Measurements from ENCODE around the gene VPS4B.

Gene VPS4B

GRCh38 chr18:63427558-63427957 lies 5.3 kb upstream of the VPS4B start:
- no peak for DNase-seq

DNA sequence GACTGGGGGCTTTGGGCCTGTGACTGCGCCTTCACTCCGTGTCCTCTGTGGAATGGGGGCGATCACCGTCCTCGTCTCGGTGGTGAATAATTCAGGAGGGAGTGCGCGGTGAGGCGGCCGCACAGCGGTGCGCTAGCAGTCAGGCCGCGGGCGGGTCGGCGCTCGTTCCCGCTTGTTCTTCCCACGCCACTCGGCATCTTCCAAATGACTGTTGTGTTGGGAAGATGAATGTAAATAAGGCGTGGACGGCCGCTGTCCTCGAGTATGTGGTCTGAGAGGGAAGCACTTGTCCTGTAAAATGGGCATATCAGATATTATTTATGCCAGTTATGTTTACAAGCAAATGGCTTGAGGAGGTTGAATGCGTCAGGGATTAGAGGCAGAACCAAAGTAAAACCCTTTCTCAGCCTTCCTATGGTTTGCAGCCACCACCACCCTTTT lies 608 bp upstream of the VPS4B start:
- DNase-seq: no peak

GRCh38 chr18:63421514-63421913 lies 762 bp downstream of the VPS4B start:
- DNase-seq: no peak

- no peak for DNase-seq
These were observed 9.3 kb downstream of the VPS4B start for GRCh38 chr18:63412953-63413352.

DNA sequence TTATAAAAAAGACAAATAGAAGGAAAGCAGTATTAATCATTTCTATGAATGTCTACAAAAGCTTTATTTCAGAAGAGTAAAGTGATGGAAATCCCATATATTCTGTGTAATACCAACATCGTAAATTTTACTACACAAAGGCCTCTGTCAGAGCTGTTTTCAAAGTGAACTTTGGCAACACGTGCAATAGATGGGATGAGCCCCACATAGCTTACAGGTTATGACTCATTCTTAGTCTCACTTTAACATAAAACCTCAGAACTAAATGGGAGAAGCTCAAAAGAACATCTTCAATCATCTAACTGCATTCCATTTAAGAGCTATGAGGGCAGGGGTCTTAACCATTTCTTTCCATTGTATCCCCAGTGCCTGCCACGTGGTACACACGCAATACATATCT lies 11.5 kb downstream of the VPS4B start:
- DNase-seq: no peak

DNA sequence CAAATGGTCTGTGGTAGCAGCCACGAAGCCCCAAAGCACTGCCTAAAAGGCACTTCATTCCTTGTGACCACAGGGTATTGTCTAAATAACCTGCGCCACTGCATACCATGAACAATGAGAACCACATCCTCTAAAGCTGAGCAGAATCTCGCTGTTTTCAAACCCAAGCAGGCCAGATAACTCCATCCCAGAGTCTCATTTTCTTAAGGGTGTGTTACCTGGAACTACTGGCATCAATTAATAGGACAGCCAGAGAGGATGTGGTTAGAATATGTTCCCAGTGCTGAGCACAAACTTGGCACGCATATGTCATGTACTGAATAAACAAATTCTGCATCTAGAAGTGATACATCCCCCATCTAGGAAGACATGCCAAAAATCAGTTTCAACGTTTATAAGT lies 13.0 kb downstream of the VPS4B start:
- DNase-seq: no peak

GRCh38 chr18:63407734-63408133 lies 14.5 kb downstream of the VPS4B start:
- no peak for DNase-seq

DNA sequence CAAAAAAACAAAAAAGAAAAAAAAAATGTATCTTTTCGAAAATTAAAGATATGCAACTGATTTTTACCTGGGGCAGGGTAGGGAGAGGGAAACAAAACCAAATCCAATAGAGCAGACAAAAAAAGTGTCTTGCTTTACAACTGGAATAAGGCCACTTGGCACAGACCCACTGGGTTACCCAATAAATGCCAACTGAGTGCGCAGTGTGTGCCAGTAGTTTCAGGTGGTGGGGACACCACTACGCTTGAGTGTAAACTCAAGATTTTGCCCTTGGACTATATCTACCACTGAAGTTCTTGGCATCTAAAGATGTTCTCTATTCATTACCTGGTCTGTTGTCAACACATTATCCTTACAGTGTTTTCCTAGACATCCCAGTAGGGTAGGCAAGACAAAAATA lies 16.3 kb downstream of the VPS4B start:
- DNase-seq: no peak

DNA sequence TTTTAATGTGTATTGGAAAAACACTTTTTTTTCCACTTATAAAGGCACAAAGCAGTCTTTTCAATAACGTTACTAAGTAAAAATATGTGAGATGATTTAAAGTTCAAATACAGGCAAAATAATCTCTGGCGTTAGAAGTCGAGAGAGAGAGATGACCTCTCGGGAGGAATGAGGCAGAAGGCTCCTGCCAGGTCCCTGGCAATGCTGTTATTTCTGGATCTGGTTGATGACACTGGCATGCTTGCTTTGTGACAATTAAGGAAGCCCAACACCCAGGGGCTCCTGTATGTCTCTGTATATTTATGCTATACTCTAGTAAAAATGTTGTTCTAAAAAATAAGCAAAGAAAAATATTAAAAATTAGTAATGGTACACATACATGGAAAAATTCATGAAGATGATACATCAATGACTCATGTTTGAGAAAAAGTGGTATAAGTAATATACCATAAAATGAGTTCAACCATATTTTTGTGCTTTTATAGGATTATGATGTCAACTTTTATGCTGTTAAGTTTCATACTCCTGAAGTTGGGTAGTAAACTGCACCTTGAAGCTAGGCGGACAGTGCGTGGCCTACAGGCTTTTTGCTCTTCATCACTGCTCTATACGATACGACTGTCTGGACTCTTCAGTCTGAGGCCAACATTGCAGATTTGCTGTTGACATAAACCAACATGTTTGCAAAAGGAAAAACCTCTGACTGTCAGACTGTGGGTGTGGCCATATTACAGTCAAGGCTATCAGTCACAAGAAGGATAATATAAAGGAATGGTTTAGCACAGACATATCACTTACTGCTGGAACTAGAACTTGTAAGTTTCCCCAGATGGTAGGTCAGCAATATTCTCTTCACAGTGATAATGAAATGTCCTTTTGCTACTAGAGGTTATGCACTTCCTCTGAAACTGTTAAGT lies 19.8 kb downstream of the VPS4B start:
- no peak for DNase-seq

DNA sequence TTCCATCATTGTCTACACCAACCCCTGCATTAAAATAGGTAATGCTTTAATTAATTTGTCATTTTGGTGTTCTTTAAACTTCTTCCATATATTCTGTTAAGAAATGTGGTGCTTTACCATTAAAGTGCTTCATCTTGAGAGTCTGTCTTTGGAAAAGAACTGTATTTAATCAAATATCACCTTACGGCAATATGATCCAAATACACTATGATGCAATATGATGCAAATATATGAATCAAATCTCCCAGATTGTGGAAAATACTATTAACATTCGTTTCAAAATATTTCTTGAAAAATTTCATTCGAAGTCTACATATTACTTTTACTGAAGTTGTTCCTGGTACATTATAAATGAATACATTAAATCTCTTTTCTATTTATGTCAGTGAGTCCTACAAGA lies 23.0 kb downstream of the VPS4B start:
- DNase-seq: no peak

DNA sequence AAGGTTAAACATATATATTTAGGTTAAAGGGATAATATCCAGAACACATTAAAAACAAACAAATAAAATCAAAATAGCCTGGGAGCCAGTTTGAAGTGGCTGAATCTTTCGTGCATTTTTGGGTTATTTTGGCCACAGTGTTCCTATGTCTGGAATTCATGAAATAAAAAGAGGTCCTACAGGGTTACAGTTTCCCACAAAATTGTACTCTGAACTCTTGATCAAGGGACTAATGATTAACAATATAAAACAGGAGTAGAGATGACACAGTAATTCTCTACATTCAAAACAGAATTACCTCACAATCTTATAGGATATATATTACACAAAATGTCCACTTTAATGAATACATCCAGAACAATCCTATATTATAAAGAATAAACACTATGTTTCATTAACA lies 24.9 kb downstream of the VPS4B start:
- no peak for DNase-seq

- DNase-seq: no peak
These were observed 26.8 kb downstream of the VPS4B start for GRCh38 chr18:63395503-63395902.

- DNase-seq: no peak
These were observed 27.3 kb downstream of the VPS4B start for GRCh38 chr18:63394954-63395353.

DNA sequence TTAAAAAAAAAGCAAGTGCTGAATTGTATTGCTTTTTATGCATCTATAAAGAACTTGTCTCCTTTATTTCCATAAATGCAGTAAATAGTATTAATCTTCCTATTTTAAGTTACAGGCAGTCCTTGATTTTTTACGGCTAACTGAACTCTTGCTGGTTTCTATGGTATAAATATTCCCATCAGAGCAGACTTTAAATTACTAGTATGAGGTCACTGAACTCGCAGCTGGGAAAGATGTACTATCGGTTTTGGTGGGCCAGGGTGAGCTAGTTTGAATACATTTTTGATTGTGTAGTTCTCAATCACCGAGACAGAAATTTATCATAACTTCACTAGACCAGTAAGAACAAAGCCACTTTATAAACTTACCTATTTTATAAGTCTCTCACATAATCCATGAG lies 34.4 kb downstream of the VPS4B start:
- no peak for DNase-seq

DNA sequence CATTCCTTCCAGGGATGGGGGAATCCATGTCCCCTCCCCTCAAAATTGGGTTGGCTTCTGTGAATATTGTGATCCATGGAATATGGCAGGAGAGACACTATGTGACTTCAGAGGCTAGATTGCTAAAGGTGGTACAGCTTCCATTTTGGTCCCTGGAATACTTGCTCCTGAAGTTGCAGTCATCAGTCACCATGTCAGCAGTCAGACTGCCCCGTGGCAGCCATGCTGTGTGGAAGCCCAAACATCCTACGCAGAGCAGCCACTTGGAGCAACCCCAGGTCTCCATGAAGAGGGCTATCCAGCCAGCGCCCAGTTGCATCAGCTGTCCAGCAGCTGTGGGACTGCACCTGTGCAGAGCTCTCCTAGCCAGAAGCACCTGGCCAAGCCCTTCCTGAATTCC lies 39.4 kb downstream of the VPS4B start:
- DNase-seq: no peak

- no peak for DNase-seq
These were observed 42.7 kb downstream of the VPS4B start for GRCh38 chr18:63379639-63379962.

- no peak for DNase-seq
These were observed 43.2 kb downstream of the VPS4B start for GRCh38 chr18:63378919-63379638.

DNA sequence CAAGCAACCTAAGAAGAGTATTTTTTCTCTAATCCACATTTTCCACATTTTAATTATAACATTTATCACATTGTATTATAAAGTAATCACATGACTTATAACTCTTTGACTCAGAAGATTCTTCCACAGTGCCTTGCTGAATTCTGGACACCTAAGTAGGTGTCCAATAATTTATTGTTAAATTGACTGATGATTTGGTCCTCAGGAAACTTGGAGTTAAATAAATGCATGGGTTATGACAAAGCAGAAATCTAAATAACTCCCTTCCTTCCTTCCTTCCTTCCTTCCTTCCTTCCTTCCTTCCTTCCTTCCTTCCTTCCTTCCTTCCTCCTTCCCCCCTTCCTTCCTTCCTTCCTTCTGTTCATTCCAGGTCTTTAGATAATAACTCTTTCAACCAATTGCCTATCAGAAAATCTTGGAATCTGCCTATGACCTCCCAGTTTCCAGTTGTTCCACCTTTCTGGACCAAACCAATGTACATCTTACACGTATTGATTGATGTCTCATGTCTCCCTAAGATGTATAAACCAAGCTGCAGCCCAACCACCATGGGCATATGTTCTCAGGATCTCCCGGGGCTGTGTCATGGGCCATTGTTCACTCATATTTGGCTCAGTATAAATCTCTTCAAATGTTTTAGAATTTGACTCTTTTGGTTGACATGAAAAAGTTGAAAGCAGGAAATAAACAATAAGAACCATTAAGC lies 44.8 kb downstream of the VPS4B start:
- no peak for DNase-seq

DNA sequence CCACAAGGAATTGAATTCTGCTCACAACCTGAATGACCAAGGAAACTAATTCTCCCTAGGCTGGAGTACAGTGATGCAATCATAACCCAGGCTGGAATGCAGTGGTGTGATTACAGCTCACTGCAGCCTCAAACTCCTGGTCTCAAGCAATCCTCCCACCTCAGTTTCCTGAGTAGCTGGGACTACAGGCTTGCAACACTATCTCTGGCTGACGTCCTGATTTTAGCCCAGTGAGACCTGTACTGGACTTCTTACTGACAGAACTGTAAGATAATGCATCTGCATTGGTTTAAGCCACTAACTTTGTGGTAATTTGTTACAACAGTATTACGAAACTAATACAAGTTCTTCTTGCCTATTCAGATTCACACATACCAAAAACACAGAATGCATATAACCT lies 45.7 kb downstream of the VPS4B start:
- no peak for DNase-seq

GRCh38 chr18:63374540-63374939 lies 47.7 kb downstream of the VPS4B start:
- DNase-seq: no peak

GRCh38 chr18:63373161-63373560 lies 49.1 kb downstream of the VPS4B start:
- DNase-seq: no peak

GRCh38 chr18:63368611-63369010 lies 53.7 kb downstream of the VPS4B start:
- DNase-seq: no peak

DNA sequence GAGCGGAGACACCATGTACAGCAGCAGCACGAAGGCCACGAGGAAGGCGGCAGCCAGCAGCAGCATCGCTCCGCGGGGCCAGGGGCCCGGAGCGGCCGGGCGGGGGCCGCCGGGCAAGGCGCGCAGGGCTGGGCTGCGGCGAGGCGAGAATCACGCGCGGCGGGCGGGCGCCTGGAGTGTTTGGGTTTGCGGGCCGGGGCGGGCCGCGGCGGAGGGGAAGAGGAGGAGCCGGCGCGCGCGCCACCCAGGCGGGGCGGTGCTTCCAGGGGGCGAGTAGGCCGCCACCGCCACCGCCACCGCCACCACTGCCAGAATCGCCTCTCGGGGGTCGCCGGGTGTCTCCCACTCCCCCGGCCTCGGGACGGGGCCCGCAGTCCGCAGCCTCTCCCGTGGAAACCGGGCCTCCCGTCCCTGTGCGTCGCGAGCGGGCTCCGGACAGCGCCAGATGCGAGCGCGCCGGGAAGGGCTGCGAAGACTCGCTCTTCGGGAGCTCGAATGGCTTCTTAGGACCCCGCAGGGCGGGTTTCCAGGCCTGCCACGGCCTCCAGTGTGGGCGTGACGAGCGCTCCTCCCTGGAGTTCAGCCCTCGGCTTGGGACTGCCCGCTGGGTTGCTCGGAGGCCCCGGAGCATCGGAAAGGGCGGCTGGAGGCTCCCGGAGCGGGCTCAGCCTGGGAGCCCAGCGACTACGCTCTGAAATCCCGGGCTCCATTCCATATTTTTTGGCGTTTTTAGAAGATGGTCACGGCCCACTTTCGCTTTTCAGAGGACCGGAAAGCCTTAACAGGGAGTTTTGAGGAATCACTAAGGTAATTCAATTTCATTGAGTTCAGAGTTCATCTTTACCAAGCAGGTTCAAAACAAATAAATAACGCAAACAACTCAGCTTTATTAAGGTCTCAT lies 55.0 kb downstream of the VPS4B start, which contains the start of gene KDSR:
TSS of gene KDSR (minus strand) at position 154 of the 901 bp plus-strand sequence. CDS start at position 66, 88 bp downstream.
- peak; percentile 97 for DNase-seq
